Tibial artery (tissue), 4 donors: Measurements from ENCODE around the gene OR2A5.

Source experiments
- DNase-seq, 2 donors: peaks; one replicate each; pipeline ENCODE4 v3.0.0-alpha.2; 2019
- H3K27ac ChIP-seq, 2 donors: fragments of 200-600 bp; sonication (generic) in 1 of 2; 1 replicate in 1 of 2; 2 replicates in 1 of 2; pipeline ENCODE4 v1.5.1; 2018 to 2019; ENCODE audit warnings: mild to moderate bottlenecking in 1 of 2
- H3K27me3 ChIP-seq, 2 donors: fragments of 200-600 bp; sonication (generic) in 1 of 2; one replicate each; pipeline versions ENCODE4 v1.5.1 to v1.6.0; 2016 to 2019
- H3K36me3 ChIP-seq, 3 donors: fragments of 200-600 bp; sonication (generic) in 2 of 3; one replicate each; pipeline ENCODE4 v1.5.1; 2016 to 2019; ENCODE audit warnings: mild to moderate bottlenecking in 2 of 3
- H3K4me1 ChIP-seq, 4 donors: fragments of 200-600 bp; sonication (generic) in 2 of 4; 1 replicate in 3 of 4; 2 replicates in 1 of 4; pipeline ENCODE4 v1.5.1; 2016 to 2019
- H3K4me3 ChIP-seq, 2 donors: fragments of 200-600 bp; sonication (generic) in 1 of 2; 1 replicate in 1 of 2; 2 replicates in 1 of 2; pipeline ENCODE4 v1.5.1; 2018 to 2019; ENCODE audit warnings: mild to moderate bottlenecking in 2 of 2
- H3K9me3 ChIP-seq, 3 donors: fragments of 200-600 bp; sonication (generic) in 1 of 3; one replicate each; pipeline ENCODE4 v1.5.1; 2016 to 2019
- CTCF ChIP-seq, 2 experiments: fragments of 200-600 bp in 1 of 2; fragments of 450-650 bp in 1 of 2; IDR thresholded peaks; one replicate each; pipeline ENCODE4 v1.5.1; 2017 to 2019; ENCODE audit warnings: antibody characterized with exemption in 2 of 2, mild to moderate bottlenecking in 1 of 2, moderate library complexity in 1 of 2
- intact Hi-C: fragments of 100-400 bp; cut with DNase I; formaldehyde crosslinking; loops from one replicate; pipeline ENCODE4 v1.15.0; 2023; ENCODE audit warnings: low total_unique reads

Gene OR2A5

GRCh38 chr7:144020340-144020739 lies 28.4 kb upstream of the OR2A5 start:
- DNase-seq: no peak
- H3K36me3 ChIP-seq: no peaks in the 10 kb centered on the region
- no peak overlapping the region for H3K4me3 ChIP-seq
- no peak overlapping the region for H3K27ac ChIP-seq
- TF ChIP-seq CTCF (IDR thresholded peaks at IDR 0.05): no peak
- peaks cover 0 to 7% (median 0%) of the 10 kb centered on the region in 4 donors for H3K4me1 ChIP-seq
- intact Hi-C loops: no loop called here
- no peaks in the 10 kb centered on the region for H3K9me3 ChIP-seq
- H3K27me3 ChIP-seq: no peaks in the 10 kb centered on the region

- TF ChIP-seq CTCF (IDR thresholded peaks at IDR 0.05): no peak
- no peak for DNase-seq
- intact Hi-C loops: no loop called here
Measured at GRCh38 chr7:144022169-144022568, 26.6 kb upstream of the OR2A5 start.

GRCh38 chr7:144023171-144023827 lies 25.4 kb upstream of the OR2A5 start:
- no peaks in the 10 kb centered on the region for H3K9me3 ChIP-seq
- H3K4me1 ChIP-seq: peaks cover 0 to 7% (median 0%) of the 10 kb centered on the region in 4 donors
- no peak overlapping the region for H3K4me3 ChIP-seq
- H3K27me3 ChIP-seq: no peaks in the 10 kb centered on the region
- DNase-seq: no peak
- no peak overlapping the region for H3K27ac ChIP-seq
- no peak for TF ChIP-seq CTCF (IDR thresholded peaks at IDR 0.05)
- H3K36me3 ChIP-seq: no peaks in the 10 kb centered on the region
- intact Hi-C loops: no loop called here

More at GRCh38 chr7:144022169-144022568, 26.6 kb upstream of the OR2A5 start:
- H3K27ac ChIP-seq: no peak overlapping the region
- H3K4me1 ChIP-seq: peaks cover 0 to 7% (median 0%) of the 10 kb centered on the region in 4 donors
- H3K27me3 ChIP-seq: no peaks in the 10 kb centered on the region
- no peak overlapping the region for H3K4me3 ChIP-seq
- H3K9me3 ChIP-seq: no peaks in the 10 kb centered on the region
- H3K36me3 ChIP-seq: no peaks in the 10 kb centered on the region

- no peaks in the 10 kb centered on the region for H3K27me3 ChIP-seq
- H3K4me3 ChIP-seq: no peak overlapping the region
- H3K4me1 ChIP-seq: peaks cover 0 to 6% (median 0%) of the 10 kb centered on the region in 4 donors
- no peak overlapping the region for H3K27ac ChIP-seq
- no peaks in the 10 kb centered on the region for H3K36me3 ChIP-seq
- intact Hi-C loops: no loop called here
- no peaks in the 10 kb centered on the region for H3K9me3 ChIP-seq
- TF ChIP-seq CTCF (IDR thresholded peaks at IDR 0.05): no peak
- no peak for DNase-seq
Measured at GRCh38 chr7:144024213-144024612, 24.5 kb upstream of the OR2A5 start.

- H3K4me1 ChIP-seq: no peaks in the 10 kb centered on the region
- no peak for DNase-seq
- H3K9me3 ChIP-seq: no peaks in the 10 kb centered on the region
- no peak for TF ChIP-seq CTCF (IDR thresholded peaks at IDR 0.05)
- no peak overlapping the region for H3K4me3 ChIP-seq
- intact Hi-C loops: no loop called here
- no peaks in the 10 kb centered on the region for H3K27me3 ChIP-seq
- H3K36me3 ChIP-seq: no peaks in the 10 kb centered on the region
- H3K27ac ChIP-seq: no peak overlapping the region
Measured at GRCh38 chr7:144026203-144026883, 22.4 kb upstream of the OR2A5 start.
